Keratinocyte (primary cell): ENCODE measurements around the gene ZNF860.

Experiments
- EZH2 ChIP-seq: IDR thresholded peaks from one replicate; pipeline ENCODE4 v1.6.1; 2012; ENCODE audit warnings: inconsistent platforms, mild to moderate bottlenecking, low read length, moderate library complexity
- TF ChIP-seq, protein P1 (sequence below), 3 experiments: IDR thresholded peaks in 1 of 3; conservative IDR thresholded peaks in 1 of 3; optimal IDR thresholded peaks in 1 of 3; 2 replicates in 2 of 3; 3 replicates in 1 of 3; pipeline versions ENCODE3 to v1.5.1; 2011; ENCODE audit warnings: low read length in 3 of 3, mild to moderate bottlenecking in 3 of 3, moderate library complexity in 2 of 3, control low read depth in 1 of 3, inconsistent platforms in 1 of 3; ENCODE audit not compliant: insufficient read depth in 2 of 3; ENCODE audit errors: extremely low read depth in 1 of 3

- TF ChIP-seq, protein P1, sequence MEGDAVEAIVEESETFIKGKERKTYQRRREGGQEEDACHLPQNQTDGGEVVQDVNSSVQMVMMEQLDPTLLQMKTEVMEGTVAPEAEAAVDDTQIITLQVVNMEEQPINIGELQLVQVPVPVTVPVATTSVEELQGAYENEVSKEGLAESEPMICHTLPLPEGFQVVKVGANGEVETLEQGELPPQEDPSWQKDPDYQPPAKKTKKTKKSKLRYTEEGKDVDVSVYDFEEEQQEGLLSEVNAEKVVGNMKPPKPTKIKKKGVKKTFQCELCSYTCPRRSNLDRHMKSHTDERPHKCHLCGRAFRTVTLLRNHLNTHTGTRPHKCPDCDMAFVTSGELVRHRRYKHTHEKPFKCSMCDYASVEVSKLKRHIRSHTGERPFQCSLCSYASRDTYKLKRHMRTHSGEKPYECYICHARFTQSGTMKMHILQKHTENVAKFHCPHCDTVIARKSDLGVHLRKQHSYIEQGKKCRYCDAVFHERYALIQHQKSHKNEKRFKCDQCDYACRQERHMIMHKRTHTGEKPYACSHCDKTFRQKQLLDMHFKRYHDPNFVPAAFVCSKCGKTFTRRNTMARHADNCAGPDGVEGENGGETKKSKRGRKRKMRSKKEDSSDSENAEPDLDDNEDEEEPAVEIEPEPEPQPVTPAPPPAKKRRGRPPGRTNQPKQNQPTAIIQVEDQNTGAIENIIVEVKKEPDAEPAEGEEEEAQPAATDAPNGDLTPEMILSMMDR (optimal IDR thresholded peaks at IDR 0.05 in 1 of 3, IDR thresholded peaks at IDR 0.05 in 1 of 3, conservative IDR thresholded peaks at IDR 0.05 in 1 of 3; ENCODE audit: extremely low read depth in 1 of 3, insufficient read depth in 2 of 3, low read length in 3 of 3) = no peak
- TF ChIP-seq EZH2 = no peak
Measured at GRCh38 chr3:31973081-31973480, 8.5 kb upstream of the ZNF860 start.
